Measurements from ENCODE around the gene CAMK1D. TPM values are rescaled to one million over a fixed set of nuclear protein-coding genes. Genes with fewer than 3 reads are reported as not detected.
A peak's percentile ranks its signal among the peaks of the same experiment; 100 is the strongest.
"Not testable (repeated sequence)": the region's sequence is repeated elsewhere in the genome, so short reads cannot be mapped to it uniquely, and the experiment has no call there.

The CAMK1D gene
- total RNA-seq, 4 donors from 2014 or later, result 29.7 to 36.7 (median 33.3) TPM

- intact Hi-C loops (cut with DNase I; ENCODE audit: low total_unique reads), result no loop called here
- no peak for TF ChIP-seq POLR2A (IDR thresholded peaks at IDR 0.05)
- no peak for TF ChIP-seq CTCF (IDR thresholded peaks at IDR 0.05)
- H3K4me3 ChIP-seq (ENCODE audit: low read depth, poor library complexity, severe bottlenecking), result no peak overlapping the region
- peak in 1 of 2 donors; percentile 7 for DNase-seq (ENCODE audit: low spot score in 2 of 2)
- 89 to 90% methylated on average over 2 of the region's 2 CpGs for WGBS, 2 donors
These were observed 503.3 kb downstream of the CAMK1D start for GRCh38 chr10:12852687-12853086.

DNA sequence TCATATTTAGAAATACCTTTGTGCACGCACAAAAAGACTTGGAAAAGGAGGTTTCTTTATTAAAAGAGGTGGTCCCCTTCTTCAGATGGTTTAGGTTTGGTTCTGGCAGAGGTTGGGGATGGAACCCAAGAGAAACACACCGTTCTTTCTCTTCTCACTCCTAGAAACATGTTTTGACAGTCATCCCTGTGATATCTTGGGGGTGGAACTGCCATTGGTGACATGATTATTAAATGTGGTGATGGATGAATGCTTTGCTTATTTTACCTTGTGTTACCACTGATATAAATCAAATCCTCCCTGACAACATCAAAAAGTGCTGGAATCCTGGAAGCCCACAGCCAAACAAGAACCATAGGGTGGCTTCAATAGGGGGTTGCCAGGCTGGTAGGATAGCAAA, 505.6 kb downstream of the CAMK1D start:
- no peak for DNase-seq (ENCODE audit: low spot score in 2 of 2)
- no peak overlapping the region for H3K4me3 ChIP-seq (ENCODE audit: low read depth, poor library complexity, severe bottlenecking)
- WGBS, 2 donors, result 24 to 64% methylated on average over 2 of the region's 2 CpGs
- intact Hi-C loops (cut with DNase I; ENCODE audit: low total_unique reads), result no loop called here
- TF ChIP-seq CTCF (IDR thresholded peaks at IDR 0.05) (no peak), POLR2A (IDR thresholded peaks at IDR 0.05) (no peak)

DNA sequence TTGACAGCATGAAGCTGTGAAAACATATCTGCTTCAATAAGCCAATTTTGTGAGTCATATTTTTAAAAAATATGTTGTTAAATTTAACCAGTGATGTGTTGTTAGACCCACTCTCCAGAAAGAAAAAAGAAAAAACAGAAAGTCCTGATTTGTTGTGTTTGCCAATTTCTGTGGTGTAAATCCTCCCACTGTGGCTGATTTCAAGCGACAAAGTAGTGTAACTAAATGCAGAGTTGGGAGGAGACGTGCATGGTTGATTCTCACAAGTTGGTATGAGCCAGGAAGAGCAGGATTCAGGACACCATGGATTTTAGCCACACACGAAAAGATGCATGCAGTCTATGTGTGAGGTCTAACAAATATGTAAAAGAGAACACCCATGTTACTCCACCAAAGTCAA, 513.1 kb downstream of the CAMK1D start:
- H3K4me3 ChIP-seq (ENCODE audit: low read depth, poor library complexity, severe bottlenecking), result no peak overlapping the region
- TF ChIP-seq CTCF (IDR thresholded peaks at IDR 0.05) (no peak), POLR2A (IDR thresholded peaks at IDR 0.05) (no peak)
- no peak for DNase-seq (ENCODE audit: low spot score in 2 of 2)
- WGBS, 2 donors, result 70 to 77% methylated on average over 3 of the region's 3 CpGs
- intact Hi-C loops (cut with DNase I; ENCODE audit: low total_unique reads), result no loop called here

GRCh38 chr10:12865515-12865914, 516.2 kb downstream of the CAMK1D start:
- H3K4me3 ChIP-seq (ENCODE audit: low read depth, poor library complexity, severe bottlenecking); intact Hi-C loops (cut with DNase I; ENCODE audit: low total_unique reads): not testable (repeated sequence)
- peak in 1 of 2 donors; percentile 46 for DNase-seq (ENCODE audit: low spot score in 2 of 2)
- 78 to 89% methylated on average over 6 of the region's 6 CpGs for WGBS, 2 donors

GRCh38 chr10:12868229-12868628, 518.9 kb downstream of the CAMK1D start:
- no peak overlapping the region for H3K4me3 ChIP-seq (ENCODE audit: low read depth, poor library complexity, severe bottlenecking)
- peak in 1 of 2 donors; percentile 31 for DNase-seq (ENCODE audit: low spot score in 2 of 2)
- TF ChIP-seq CTCF (IDR thresholded peaks at IDR 0.05), result no peak
- no peak for TF ChIP-seq POLR2A (IDR thresholded peaks at IDR 0.05)
- intact Hi-C loops (cut with DNase I; ENCODE audit: low total_unique reads), result no loop called here
- WGBS, 2 donors, result 74 to 79% methylated on average over 5 of the region's 5 CpGs

GRCh38 chr10:12869427-12869826, 520.1 kb downstream of the CAMK1D start:
- intact Hi-C loops (cut with DNase I; ENCODE audit: low total_unique reads), result no loop called here
- WGBS, 2 donors, result 87 to 91% methylated on average over 3 of the region's 3 CpGs
- H3K4me3 ChIP-seq (ENCODE audit: low read depth, poor library complexity, severe bottlenecking), result no peak overlapping the region
- no peak for TF ChIP-seq CTCF (IDR thresholded peaks at IDR 0.05)
- no peak for TF ChIP-seq POLR2A (IDR thresholded peaks at IDR 0.05)
- DNase-seq (ENCODE audit: low spot score in 2 of 2), result no peak
